ENCODE measurements around the gene BCS1L. TPM values are rescaled to one million over a fixed set of nuclear protein-coding genes. Genes with fewer than 3 reads are reported as not detected.

Gene BCS1L, protein sequence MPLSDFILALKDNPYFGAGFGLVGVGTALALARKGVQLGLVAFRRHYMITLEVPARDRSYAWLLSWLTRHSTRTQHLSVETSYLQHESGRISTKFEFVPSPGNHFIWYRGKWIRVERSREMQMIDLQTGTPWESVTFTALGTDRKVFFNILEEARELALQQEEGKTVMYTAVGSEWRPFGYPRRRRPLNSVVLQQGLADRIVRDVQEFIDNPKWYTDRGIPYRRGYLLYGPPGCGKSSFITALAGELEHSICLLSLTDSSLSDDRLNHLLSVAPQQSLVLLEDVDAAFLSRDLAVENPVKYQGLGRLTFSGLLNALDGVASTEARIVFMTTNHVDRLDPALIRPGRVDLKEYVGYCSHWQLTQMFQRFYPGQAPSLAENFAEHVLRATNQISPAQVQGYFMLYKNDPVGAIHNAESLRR
- 20.8 and 24.4 TPM in 2 replicates for total RNA-seq

DNA sequence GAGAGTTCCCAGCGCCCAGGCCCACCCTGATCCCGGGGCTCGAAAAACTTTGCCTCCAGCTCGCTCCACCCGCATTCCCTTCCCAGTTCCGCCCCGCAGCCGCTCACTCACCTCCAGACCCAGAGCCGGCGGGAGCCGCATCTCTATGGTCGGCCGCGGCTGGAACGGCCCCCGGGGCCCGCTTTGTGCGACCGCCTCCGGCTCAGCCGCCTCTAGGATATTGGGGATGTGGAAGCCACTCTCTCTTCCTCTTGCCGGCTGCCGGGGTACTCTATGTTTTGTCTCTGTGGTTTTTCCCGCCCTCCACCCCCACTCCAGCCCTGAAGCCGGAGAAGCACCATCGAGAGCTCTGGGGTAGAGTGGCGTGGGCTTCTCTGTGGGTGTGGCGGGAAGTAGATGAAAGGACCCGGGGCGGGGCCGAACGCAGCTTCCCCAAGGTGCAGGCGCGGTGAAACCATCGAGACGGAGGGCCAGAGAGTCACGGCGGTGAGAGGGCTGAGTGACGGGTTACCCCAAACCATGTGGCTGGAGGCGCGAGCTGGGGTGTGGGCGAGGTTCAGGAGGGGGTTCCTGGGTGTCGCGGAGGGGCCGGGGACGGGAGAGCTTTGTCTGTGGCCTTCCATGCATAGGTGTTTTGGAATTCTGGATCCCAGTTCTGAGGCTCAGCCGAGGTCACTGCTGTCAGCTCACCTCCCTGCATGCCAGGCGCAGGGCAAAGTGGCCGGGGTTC, at the start of gene BCS1L, which contains the start of gene ZNF142:
Gene BCS1L, plus strand, starts transcription at position 426 of the 730 bp plus-strand sequence. CDS start 1,305 bp downstream, outside the sequence.
Gene ZNF142, minus strand, starts transcription at position 366 of the 730 bp plus-strand sequence. CDS start 3,194 bp downstream, outside the sequence.

DNA sequence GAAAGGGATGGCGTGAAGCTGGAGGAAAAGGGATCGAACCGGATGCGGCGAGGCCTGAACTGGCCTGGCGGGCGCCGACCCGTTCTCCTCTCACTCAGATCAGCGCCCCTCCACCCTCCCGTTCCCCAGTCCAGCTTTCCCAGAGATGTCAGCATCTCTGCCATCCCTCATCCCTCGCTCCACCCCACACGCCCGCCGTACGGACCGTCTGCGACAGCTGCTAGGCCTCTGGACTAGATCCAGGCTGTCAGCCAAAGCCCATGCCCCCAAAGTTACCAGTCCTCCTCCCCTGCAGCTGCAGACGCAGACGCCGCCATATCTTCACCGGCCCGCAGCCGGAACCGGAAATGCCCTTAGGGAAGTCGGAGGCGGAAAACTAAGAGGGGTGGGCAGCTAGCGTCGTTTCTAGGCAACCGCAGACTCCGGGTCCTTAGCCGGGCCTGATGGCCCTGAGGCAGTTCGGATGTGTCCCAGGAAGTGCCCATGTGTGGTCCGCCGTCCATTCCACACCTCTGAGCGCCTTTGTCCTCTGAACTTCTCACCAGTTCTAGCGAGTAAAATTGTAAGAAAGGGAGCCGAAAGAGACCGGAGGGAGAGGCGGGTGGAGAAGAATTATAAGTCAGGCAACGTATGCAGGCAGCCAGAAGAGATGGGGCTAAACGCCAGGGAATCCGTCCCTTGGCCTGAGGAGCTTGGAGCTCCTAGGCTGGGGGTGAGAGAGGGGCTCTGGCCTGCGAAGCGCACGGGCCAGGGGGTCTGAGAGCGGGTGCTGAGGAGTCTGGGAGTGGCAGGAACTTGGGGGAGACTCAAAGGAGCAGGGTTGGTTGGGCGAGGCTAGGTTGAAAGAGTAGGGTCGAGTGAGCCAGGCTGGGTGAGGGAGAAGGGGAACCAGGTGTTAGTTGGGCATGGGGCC, 12.4 kb downstream of the BCS1L start, which contains the start of the genes RNF25 and STK36:
Gene RNF25, minus strand, starts transcription at position 349 of the 913 bp plus-strand sequence. Its CDS starts 32 bp downstream, at position 317.
Gene STK36, plus strand, starts transcription at position 433 of the 913 bp plus-strand sequence. CDS start 744 bp downstream, outside the sequence.

DNA sequence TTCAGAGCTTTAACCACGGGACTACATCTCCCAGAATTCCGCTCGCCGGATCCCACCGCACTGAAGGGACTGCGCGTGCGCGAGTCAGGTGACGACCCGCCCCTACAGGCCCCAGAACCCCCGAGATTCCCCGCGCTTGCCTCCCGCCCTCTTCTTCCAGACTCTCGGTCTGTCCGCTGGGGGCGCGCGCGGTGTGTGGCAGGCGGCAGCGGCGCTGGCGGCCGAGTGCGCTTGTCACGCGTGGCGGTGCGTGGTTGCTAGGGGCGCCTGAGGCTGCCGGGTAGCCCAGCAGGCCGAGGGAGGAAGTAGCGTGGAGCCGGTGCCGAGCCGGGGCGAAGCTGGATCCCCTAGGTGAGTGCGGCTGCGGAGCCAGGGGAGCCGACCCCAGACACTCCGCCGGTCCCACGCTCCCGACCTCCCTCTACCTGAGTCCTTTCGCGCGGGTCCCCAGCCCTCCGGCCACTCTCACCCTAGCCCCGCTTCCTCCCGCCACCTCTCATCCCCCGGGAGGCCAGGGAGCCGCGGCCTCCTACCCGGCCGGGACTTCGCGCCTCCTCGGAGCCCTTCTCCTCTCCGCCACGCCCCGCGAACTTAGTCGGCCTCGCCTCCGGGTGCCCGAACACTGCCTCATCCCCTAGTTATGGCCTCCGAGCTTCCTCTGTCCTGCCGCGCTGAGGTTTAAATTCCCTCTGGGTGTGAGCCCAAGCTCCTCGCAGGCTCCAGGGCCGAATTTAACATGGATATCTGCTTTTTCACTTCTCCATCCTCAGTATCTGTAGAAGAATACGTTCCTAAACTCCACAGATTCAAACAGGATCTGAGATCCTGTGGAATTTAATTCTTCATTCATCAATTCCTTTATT, 51.4 kb downstream of the BCS1L start, which contains the start of gene TTLL4:
Gene TTLL4, plus strand, starts transcription at position 149 of the 863 bp plus-strand sequence. CDS start 26,842 bp downstream, outside the sequence.

Other genes starting within 250 kb of the BCS1L start
- gene VIL1, start 240.6 kb upstream of the BCS1L start, total RNA-seq: under 0.01 TPM in 1 of 2 replicates, not detected in the other
- 6.4 and 8.6 TPM in 2 replicates for gene USP37, start 91.3 kb upstream of the BCS1L start, total RNA-seq
- gene CNOT9, start 90.8 kb upstream of the BCS1L start, total RNA-seq: 46.6 and 58.3 TPM in 2 replicates
- gene PLCD4, start 51.8 kb upstream of the BCS1L start, total RNA-seq: 6.7 and 8.0 TPM in 2 replicates
- gene ZNF142, start 60 bp upstream of the BCS1L start, total RNA-seq: 16.9 and 20.8 TPM in 2 replicates
- gene RNF25, start 12.3 kb downstream of the BCS1L start, total RNA-seq: 34.2 and 38.5 TPM in 2 replicates
- gene STK36, start 12.4 kb downstream of the BCS1L start, total RNA-seq: 25.4 and 28.7 TPM in 2 replicates
- gene TTLL4, start 51.2 kb downstream of the BCS1L start, total RNA-seq: 9.8 and 18.3 TPM in 2 replicates
- gene CYP27A1, start 122.5 kb downstream of the BCS1L start, total RNA-seq: 21.5 and 35.2 TPM in 2 replicates
- 0.16 TPM in 1 of 2 replicates, not detected in the other for gene PRKAG3, start 172.1 kb downstream of the BCS1L start, total RNA-seq
- not detected in 2 replicates for gene WNT6, start 200.1 kb downstream of the BCS1L start, total RNA-seq
- under 0.01 TPM in 1 of 2 replicates, not detected in the other for gene WNT10A, start 221.2 kb downstream of the BCS1L start, total RNA-seq

Measured in hair follicle dermal papilla cell (primary cell).